ENCODE results near the gene ASPSCR1. TPM values are rescaled to one million over a fixed set of nuclear protein-coding genes. Genes with fewer than 3 reads are reported as not detected.
"Not testable (repeated sequence)": the region's sequence is repeated elsewhere in the genome, so short reads cannot be mapped to it uniquely, and the experiment has no call there.

Gene ASPSCR1
- total RNA-seq, 1 donor from 2014 or later = 22.0 TPM

DNA sequence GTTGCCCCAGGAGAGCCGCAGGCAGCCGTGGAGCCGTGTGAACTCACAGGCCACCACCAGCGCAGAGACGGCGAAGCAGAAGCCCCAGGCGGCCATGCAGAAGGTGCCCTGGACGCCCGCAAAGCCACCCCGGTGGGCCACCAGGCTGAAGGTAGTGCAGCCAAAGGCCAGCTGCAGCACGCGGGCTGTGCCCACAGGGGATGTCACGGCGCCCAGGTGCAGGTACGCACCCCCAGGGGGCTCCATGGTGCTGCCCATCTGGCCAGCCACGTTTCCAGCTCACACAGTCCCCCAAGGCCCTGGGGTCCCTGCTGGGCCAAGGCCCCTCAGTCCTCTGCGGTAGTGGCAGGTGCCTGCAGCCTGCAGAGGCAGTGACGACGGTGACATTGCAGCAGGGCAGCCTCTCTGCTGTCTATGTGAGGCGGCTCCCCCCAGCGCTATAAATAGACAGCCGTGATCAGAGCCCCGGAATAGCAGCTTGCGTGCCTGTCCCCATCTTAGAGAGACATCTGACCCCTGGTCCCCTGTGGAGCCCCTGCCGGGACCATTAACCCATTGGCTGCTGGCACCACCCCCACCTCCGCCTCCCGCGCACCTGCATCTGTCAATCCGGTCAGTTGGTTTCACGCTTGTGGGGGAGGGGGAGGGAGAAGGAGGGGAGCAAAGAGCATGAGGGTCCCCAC is 35.8 kb upstream of the ASPSCR1 start:
- no peak for DNase-seq (ENCODE audit: low read depth in 2 of 2)

DNA sequence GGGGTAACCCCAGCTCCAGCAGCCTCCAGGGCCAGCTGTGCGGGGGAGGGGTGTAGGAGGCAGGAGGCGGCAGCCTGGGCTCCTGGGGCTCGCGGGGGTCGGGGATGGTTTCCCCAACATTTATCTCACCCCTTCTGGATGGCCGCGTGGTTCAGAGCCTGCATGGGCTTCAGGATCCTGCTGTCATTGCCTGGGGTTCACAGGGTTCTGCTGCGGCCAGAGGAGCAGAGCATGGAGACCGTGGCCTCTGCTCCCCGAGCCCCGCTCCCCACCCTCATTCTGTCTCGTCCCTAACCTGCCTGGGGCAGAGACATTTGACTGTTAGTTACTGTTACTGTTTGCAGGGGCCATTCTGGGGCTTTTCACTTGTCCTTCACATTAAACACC is 35.3 kb upstream of the ASPSCR1 start:
- no peak for DNase-seq (ENCODE audit: low read depth in 2 of 2)

DNA sequence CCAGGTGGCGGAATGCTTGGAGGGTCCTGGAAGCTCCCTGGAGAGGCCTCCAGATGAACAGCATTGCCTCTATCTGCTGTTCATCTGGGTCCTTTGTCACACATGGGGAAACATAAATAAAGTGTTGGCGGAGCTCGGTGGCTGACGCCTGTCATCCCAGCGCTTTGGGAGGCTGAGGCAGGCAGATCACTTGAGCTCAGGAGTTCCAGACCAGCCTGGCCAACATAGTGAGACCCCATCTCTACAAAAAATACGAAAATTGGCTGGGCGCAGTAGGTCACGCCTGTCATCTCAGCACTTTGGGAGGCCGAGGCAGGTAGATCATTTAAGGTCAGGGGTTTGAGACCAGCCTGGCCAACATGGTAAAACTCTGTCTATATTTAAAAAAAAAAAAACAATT is 32.6 kb upstream of the ASPSCR1 start:
- DNase-seq (ENCODE audit: low read depth in 2 of 2) = no peak

DNA sequence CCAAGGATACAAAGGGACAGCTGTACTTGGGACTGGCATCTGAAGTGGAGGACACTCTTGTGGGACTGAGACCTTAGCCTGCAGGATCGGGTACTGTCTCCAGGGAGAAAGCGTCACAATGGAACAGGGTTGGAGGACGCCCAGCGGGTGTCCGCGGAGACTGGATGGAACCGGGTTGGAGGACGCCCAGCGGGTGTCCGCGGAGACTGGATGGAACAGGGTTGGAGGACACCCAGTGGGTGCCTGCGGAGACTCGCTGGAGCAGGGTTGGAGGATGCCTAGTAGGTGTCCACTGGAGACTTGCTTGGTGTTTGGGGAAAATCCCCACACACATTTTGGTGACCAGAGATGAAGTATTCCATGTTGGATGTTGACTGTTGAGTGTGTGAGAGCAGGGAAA is 30.2 kb upstream of the ASPSCR1 start, which contains the start of gene MYADML2:
MYADML2 (minus strand) TSS at position 45 of the 400 bp plus-strand sequence. CDS start 5,492 bp downstream, outside the sequence.
- no peak for DNase-seq (ENCODE audit: low read depth in 2 of 2)

DNA sequence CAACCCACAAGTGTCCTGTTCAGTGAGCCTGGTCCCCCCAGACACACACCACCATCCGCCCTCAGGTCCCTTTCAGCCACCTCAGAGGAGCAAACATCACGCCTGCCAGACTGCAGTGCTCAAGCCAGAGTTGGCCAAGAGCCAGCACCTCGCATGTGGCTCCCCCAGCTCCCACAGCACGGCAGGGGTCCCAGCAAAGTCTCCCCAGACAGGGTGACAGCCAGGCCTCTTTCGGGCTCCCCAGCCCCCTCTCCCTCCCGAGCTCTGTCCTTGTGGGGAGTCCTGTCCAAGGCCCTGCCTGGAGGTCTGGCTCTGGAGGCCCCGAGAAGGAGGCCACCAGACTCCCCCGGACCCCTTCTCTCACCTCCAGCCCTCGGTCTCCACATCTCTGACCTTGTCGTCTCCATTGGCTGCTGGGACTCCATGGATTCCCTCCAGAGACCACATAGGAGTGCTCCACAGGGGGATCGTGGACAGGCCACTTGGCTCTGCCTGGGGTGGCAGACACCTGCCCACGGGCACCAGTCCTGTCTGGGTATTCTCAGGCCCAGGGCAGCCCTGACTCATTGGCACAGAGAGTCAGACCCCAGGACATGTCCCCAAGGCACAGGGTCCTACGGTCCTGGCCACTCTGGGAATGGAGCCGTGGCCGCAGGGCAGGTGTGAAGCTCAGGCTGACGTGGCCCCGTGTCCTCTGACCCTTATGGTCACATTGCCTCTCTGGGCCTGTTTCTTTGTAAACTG is 28.6 kb upstream of the ASPSCR1 start:
- no peak for DNase-seq (ENCODE audit: low read depth in 2 of 2)

DNA sequence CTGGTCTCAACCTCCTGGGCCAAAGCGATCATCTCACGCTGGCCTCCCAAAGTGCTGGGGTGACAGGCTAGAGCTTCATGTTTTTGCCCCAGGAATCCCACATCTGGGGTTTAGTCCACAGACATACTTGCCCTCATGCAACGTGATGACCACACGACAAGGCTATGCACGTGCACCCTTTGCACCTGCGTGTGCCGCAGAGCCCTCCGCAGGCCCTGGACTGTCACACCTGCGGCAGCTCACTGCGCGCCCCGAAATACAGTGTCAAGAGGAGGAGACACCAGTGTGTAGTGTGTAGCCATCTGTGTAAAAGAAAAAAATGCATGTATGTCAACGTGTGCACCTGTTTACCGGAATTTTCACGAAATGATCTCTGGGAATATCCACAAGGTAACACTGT is 26.9 kb upstream of the ASPSCR1 start:
- DNase-seq (ENCODE audit: low read depth in 2 of 2) = no peak

DNA sequence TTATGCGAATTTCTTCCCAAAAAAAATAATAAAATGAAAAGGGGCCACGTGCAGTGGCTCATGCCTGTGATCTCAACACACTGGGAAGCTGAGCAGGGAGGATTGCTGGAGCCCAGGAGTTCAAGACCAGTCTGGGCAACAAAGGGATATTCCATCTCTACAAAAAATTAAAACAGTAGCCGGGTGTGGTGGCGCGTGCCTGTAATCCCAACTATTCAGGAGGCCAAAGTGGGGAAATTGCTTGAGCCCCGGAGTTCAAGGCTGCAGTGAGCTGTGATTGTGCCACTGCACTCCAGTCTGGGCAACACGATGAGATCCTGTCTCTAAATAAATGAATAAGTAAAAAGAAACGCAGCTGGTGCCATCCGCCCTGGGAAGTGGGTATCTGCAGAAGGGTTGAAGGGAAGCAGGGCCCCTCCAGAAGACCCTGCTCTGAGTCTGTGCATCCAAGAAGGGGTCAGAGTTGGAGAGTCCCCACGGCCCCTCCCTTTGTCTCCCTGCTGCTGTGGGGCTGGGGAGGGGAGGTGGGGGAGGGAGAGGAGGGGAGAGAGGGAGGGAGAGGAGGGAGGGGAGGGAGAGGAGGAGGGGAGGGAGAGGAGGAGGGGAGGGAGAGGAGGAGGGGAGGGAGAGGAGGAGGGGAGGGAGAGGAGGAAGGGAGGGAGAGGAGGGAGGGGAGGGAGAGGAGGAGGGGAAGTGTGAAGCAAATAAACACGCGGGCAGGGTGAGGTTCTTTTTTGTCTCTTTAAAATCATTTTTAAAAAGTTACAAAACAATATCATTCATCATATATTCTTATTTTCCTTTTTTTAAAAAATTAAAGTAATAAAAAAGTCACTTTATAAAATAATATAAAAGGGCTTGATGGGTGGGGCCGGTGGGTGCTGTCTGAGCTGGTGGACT is 25.4 kb upstream of the ASPSCR1 start:
- DNase-seq (ENCODE audit: low read depth in 2 of 2) = no peak

DNA sequence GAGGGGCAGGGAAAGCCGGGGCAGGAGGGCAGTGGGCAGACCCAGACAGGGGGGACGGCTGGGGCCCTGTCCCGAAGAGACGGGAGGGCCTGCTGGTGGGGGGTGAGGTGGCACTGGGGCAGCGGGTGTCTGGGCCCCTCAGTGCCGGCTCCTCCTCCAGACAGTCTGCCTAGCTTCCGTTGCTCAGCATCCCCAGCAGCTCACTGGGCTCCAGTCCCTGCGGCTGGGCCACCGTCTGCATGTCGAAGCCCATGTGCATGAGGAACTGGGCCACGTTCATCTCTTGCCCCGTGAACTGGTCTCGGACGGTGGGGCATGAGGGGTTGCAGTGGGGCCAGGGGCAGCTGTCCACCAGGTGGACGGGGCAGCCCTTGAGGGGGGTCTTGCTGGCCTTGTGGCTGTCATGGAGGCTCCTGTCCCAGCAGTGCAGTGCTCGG is 24.6 kb upstream of the ASPSCR1 start:
- DNase-seq (ENCODE audit: low read depth in 2 of 2) = no peak

DNA sequence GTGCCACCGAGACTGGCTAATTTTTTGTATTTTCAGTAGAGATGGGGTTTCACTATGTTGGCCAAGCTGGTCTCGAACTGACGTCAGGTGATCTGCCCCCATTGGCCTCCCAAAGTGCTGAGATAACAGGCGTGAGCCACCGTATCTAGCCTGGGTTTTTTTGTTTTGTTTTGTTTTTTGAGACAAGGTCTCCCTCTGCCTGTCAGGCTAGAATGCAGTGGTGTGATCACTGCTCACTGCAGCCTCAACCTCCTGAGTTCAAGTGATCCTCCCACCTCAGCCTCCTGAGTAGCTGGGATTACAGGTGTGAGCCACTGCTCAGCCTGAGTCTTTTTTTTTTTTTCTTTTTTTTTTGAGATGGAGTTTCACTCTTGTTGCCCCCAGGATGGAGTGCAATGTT is 24.0 kb upstream of the ASPSCR1 start:
- not testable (repeated sequence) for DNase-seq (ENCODE audit: low read depth in 2 of 2)

DNA sequence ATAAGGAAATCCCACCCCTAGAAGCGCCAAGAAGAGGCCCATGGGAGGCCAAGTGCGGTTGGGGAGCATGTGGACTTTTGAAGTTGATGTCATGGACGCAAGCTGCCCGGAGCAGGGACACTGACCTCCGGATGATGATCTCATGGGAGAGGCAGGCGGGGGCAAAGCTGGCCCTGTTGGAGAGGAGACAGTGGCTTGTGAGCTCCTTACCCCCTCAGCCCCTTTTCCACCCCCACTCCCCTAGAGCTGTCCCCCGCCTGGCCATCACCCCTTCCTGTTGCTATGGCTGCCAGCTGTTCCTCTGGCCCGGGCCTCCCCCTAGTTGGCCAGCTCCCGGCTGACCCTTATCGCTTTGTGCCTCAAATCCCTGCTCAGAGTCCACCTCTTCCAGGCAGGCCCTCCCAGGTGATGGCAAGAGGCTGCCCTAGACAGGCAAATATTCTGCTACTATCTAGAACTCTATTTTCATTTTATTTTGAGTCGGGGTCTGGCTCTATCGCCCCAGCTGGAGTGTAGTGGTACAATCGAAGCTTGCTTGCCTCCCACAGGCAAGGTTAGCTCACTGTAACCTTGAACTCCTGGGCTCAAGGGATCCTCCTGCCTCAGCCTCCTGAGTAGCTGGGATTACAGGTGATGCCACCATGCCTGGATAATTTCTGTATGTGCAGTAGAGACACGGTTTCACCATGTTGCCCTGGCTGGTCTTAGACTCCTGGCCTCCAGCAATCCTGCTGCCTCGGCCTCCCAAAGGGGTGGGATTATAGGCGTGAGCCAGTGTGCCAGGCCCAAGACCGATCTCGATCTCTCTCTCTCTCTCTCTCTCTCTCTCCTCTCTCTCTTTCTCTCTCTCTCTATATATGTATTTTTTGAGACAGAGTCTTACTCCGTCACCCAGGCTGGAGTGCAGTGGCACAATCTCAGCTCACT is 23.0 kb upstream of the ASPSCR1 start:
- no peak for DNase-seq (ENCODE audit: low read depth in 2 of 2)

DNA sequence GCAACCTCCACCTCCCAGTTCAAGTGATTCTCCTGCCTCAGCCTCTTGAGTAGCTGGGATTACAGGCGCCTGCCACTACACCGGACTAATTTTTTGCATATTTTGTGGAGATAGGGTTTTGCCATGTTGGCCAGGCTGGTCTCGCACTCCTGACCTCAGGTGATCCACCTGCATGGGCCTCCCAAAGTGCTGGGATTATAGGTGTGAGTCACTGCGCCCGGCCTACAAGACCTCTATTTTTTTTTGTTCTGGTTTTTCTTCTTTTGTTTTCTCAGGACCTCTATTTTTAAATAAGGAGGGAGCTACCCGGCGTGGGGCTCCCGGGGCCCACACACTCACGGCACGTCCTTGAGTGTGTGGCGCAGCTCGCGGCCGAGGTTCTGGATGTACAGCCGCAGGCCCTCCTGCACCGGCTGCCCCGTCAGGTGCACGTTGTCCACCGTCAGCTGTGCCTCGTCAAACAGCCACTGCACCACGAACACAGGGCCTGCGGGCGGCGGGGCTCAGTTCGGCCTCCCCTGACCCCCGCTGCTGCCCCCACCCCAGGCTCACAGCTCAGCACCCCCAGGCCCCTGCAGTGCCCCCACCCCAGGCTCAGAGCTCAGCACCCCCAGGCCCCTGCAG is 22.3 kb upstream of the ASPSCR1 start:
- no peak for DNase-seq (ENCODE audit: low read depth in 2 of 2)

DNA sequence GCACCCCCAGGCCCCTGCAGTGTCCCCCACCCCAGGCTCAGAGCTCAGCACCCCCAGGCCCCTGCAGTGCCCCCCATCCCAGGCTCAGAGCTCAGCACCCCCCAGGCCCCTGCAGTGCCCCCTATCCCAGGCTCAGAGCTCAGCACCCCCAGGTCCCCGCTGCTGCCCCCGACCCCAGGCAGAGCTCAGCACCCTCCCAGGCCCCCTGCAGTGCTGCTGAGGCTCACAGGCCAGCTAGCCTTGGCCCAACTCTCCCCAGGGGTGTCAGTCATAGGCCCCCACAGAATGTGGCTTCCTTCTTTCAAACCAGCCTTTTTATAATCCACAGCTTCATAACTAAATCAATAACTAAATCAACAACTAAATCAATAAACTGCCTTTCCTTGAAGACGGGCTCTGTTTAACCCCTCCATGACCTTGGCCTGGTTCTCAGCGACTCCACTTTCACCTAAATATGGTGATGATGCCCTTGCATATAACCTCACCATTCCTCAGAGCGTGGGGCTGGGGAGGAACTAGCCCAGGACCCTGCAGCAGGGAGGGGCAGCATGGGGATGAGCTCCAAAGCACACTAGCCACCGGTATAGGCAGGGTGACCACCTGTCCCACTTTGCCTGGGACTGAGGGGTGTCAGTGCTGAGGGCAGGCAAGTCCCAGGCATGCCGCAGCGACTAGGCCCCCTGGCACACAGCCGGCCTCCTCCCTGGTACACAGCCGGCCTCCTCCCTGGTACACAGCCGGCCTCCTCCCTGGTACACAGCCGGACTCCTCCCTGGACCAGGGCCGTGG is 21.5 kb upstream of the ASPSCR1 start:
- no peak for DNase-seq (ENCODE audit: low read depth in 2 of 2)

DNA sequence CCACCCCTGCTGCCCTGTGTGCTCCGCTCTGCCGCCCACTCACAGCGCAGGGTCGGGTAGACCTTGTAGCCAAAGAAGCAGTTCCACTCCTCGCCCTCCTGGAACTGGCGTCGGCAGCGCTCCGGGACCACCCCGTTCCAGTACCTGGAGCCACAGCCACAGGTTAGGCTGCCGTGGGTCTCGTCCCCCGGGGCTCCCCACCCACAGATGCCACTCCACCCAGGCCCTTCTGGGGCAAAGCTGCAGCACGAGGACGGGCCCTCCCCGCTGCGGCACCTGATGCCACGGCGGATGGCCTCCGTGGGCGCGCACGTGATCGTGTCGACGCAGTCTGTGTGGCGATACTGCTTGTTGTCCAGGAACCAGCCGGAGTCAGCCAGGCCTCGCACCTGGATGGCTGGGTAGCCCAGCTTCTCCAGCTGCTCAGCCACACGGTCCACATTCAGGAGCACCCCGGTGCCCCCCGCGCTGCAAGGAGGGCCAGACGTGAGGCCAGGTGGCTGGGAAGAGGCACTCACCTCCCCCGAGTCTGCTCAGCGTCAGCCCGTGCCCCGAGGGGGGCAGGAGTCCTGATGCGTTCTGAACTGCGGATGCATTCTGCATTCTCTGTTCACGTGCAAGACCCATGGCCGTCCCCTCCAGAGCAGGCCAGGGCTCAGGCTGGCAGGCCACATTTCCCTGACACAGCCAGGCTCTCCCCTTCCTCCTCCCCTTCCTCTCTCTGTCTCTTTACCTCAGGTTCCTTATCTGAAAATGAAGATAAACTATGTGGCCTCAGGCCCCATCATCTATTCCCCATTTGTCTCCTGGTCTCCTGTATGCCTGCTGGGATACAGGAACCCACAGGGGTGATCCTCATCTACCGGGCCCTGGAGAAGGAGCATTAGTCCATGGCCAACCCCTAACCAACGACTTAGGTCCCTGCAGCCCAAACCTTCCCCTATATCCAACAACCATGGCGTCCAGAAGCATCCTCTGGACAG is 20.5 kb upstream of the ASPSCR1 start:
- no peak for DNase-seq (ENCODE audit: low read depth in 2 of 2)

DNA sequence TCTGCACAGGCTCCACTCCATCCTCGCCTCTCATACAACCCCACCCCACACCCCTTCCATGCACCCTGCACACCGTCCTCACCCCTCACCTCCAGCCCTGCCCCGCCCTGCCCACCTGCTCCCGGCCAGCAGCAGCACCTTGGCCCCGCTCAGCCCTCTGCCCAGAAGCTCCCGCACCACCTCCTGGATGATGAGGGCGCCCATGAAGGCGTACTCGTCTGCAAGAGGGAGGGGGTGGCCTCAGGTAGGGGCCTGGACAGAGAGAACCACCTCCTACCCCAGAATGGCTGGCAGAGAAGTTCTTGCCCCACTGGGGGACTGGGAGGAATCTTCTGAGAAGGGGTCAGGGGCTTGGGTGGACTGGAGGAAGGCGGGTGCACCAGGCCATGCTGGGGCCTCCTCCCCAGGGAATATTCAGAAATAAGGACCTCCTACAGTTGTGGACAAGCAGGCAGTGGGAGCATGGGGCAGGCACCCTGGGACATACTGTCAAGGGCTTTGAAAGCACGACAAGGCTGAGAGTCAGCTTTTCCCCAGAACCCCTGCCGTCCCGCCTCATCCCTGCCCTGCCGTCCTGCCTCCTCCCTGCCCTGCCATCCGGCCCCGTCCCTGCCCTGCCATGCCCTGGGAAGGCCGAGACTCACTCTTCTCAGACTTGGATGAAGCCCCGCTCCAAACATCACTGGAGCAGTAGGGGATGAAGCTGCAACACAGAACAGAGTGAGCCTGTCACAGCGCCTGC is 19.6 kb upstream of the ASPSCR1 start:
- DNase-seq (ENCODE audit: low read depth in 2 of 2) = no peak

DNA sequence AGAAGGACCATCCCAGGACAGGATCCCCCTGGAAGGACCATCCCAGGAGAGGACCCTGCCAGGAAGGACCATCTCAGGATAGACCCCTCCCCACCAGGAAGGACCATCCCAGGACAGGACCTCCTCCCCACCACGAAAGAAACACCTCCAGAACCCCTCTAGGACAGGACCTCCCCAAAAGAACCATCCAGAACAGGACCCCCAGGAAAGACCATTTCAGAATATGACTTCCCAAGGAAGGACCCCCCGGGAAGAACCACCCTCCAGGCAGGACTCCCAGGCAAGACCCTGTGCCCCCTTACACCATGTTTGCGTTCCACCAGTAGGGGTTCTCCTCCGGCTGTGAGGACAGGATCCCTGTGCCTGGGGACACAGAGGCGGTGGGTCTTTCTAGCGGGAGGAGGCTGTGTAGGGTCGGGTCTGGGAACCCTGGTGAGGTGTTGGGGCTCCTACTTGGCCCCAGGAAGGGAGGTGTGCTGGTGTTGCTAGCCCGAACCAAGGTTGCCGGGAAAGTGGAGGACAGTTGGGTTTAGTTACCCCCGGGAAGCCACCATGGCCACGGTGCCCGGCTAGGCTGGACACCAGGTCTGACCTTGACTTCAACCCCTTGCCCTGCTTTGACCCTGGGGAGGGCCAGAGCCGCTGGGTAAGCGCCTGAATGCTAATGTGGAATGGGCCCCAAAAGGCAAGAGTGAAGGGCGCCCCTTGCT is 18.6 kb upstream of the ASPSCR1 start:
- DNase-seq (ENCODE audit: low read depth in 2 of 2) = no peak

DNA sequence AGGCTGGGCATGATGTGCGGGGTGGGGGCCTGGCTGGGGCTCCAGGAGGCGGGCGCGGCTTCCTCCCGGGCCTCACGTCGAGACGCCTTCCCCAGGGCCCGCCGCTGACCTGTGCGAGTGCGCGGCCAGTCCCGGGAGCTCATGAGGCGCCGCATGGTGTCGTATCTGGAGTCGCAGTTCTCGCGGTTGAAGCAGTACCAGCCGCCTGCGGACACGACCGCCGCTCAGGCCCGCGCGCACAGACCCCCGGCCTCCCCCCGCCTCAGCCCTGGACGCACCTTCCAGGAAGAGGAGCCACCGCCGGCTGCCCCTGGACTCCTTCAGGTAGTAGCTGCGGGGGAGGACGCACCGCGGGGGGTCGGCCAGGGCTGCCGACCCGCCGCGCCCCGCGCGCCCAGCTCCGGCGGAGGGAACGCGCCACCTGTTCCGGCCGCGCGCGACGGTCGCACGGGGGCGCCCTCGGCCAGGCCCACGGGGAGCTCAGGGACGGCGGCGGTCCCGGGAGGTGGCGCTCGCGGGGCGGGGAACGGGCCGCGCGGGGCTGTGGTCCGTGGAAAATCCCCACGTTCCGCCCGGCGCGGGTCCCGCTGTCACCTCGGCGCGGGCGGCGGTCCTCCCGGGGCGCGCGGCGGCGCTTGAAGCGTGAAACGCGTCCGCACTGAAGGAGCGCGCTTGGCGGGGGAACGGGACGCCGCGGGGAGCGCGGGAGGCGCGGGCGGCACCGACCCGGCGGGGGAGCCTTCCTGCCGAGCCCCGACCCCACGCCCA is 17.9 kb upstream of the ASPSCR1 start:
- peak in 1 of 2 donors; percentile 59 for DNase-seq (ENCODE audit: low read depth in 2 of 2)

Data from dermis microvascular lymphatic vessel endothelial cell (primary cell).